Fibroblast of lung (primary cell): ENCODE measurements around the gene NAPG.

ENCODE experiments used
- CTCF ChIP-seq, 2 donors: IDR thresholded peaks in 1 of 2; conservative IDR thresholded peaks in 1 of 2; 1 replicate in 1 of 2; 2 replicates in 1 of 2; pipeline ENCODE4 v1.5.1; 2011 to 2012; ENCODE audit warnings: low read length in 2 of 2, control low read depth in 1 of 2, inconsistent platforms in 1 of 2, low read depth in 1 of 2, mild to moderate bottlenecking in 1 of 2
- EZH2 ChIP-seq: IDR thresholded peaks from 2 replicates; pipeline ENCODE4 v1.5.1; 2012; ENCODE audit warnings: low read length, control low read depth, mild to moderate bottlenecking; ENCODE audit errors: missing control alignments

GRCh38 chr18:10565835-10566234 lies 40.0 kb downstream of the NAPG start:
- TF ChIP-seq CTCF (conservative IDR thresholded peaks at IDR 0.05 in 1 of 2, IDR thresholded peaks at IDR 0.05 in 1 of 2; ENCODE audit: low read depth in 1 of 2, low read length in 2 of 2) = no peak
- no peak for TF ChIP-seq EZH2
